GM19463 (cell line): Measurements from ENCODE around the gene TCEAL2.
"Not testable (repeated sequence)": the region's sequence is repeated elsewhere in the genome, so short reads cannot be mapped to it uniquely, and the experiment has no call there.

Source experiments
- ATAC-seq: cut with Tn5 transposase; IDR thresholded peaks from one replicate; pipeline ENCODE4 v1.9.1; 2021; ENCODE audit warnings: mild to moderate bottlenecking, moderate library complexity; ENCODE audit not compliant: unreplicated experiment

TCEAL2 gene

DNA sequence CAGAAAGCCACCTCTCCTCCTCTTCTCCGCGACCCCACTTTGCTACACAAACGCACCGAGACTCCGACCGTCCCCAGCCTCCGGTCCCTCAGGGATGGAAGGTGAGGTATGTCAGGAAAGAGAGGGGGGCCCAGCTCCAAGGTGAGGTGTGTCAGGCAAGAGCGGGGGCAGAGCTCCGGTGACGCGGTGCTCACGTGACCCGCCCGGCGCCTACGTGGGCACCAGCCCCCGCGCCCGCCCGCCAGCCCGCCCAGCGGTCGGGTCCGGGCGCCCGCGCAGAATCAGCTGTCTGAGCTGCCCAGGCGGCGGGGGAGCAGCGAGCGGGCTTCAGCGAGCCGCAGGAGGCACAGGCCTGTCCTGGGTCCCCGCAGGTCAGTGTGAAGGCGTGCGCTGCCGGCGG, at the start of gene TCEAL2:
TCEAL2 (plus strand) TSS at position 244 of the 400 bp plus-strand sequence. CDS start 1,152 bp downstream, outside the sequence.
- ATAC-seq, result not testable (repeated sequence)

DNA sequence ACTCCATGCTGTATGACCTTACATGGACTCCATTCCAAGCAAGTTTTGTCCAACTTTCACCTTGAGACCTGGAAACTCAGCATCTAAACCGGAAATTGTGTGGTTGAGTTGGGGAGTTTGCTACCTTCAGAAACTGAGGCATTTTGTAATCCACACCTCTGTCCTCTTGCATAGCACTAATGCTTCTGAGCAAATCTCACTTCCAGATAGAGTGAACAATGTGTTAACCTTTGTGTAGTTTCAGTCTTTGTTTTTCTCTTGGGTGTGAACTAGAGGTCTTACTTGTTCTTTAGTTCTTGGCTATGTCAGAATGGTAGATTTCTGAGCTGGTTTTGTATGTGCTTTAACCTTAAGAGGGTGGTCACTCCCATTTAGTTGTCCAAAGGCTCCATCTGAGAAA, 48.1 kb upstream of the TCEAL2 start:
- ATAC-seq, result no peak

DNA sequence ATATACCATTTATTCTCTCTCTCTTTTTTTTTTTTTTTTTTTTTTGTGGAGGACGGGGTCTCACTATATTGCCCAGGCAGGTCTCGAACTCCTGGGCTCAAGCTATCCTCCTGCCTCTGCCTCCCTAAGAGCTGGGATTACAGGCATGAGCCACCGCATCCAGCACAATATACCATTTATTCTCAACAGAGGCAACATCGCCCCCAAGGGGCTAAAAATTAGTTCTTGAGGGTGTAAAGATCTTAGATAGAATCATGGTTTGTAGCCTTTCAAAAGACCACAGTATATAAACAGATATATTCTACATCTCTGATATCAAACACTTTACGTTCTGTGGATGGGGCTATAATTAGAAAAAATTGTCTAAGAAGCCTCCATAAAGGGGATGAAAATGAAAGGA, 39.8 kb upstream of the TCEAL2 start:
- no peak for ATAC-seq

DNA sequence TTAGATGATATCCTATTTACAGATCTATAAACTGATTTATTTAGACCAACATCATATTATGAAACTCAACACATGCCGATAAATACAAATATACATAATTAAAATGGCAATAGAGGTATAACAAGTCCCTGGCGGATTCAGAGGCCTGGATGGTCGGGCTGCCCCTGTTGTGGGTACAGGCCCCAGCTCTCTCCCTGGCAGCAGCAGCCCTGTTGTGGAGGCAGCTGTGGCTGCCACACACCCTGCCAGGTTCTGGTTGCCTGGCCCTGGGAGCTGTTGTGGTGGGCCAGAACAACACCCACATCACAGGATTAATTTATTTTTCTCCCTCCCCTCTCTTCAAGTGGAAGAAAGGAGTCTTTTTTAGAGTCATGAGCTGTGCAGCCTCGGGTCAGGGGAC, 12.1 kb upstream of the TCEAL2 start:
- no peak for ATAC-seq

DNA sequence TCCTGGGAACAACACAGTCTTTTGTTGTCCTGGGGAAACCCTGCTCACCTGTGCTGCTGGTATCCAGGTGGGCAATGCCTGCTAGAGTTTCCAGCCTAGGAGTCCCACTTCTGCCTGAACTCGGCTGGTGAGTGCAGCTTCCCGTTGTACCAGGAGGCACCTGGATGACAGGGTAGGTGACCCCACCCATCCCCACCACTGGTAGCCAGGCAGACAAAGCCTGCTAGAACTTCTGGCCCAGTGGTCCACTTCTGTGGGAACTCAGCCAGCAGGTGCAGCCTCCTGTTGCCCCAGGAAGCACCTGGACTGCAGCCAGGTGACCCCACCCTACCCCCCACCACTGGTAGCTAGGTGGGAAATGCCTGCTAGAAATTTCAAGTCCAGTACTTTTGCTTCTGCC, 9.7 kb upstream of the TCEAL2 start:
- no peak for ATAC-seq

DNA sequence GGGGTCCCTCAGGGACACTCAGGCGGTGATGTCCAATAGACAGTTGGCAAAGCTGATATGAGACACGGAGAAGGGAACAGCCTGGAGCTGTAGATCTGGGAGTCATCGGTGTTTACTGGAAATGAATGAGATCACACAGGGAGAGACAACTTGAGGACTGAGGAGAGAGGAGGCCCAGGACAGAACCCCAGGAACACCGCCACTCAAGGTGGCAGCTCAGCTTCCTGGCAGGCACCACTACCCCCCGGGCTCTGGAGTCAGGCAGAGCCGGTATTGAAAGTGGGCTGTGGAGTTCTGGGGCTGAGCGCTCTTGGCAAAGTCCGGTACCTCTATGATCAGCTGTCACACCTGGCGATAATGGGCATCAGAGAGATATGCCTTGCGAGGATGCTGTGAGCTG, 465 bp upstream of the TCEAL2 start:
- not testable (repeated sequence) for ATAC-seq

DNA sequence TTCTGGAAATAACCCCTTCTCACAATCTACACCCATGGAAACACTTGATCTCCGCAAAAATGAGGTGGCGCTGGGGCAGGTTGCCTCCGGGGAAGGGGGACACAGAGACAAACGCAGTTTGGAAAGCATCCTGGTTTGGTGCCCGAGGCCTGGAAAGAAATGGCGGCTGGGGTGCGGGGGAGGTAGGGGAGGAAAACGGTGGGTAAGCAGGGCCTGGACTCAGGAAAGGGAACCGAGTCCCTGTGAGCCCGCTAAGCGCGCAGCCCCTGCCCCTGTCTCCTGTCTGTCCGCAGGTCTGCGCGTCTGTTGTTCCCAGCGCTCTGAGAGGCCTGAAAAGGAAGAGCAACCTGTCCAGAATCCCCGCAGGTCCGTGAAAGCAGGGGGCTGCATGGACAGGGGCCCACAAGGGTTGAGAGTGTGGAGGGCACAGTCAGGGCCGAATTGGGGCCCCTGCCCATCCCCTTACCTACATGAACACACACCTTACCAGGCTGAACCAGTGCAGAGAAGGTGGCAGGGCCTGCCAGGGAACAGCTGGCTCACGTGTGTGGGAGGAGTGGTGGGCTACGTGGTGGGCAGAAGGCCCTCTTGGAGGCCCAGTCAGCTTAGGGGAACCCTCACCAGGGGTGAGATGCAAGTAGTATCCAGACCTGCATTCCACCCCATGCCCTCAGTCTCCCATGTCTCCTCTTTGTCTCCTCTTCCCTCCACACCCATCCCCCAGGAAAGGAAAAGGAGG, 770 bp downstream of the TCEAL2 start:
- not testable (repeated sequence) for ATAC-seq

DNA sequence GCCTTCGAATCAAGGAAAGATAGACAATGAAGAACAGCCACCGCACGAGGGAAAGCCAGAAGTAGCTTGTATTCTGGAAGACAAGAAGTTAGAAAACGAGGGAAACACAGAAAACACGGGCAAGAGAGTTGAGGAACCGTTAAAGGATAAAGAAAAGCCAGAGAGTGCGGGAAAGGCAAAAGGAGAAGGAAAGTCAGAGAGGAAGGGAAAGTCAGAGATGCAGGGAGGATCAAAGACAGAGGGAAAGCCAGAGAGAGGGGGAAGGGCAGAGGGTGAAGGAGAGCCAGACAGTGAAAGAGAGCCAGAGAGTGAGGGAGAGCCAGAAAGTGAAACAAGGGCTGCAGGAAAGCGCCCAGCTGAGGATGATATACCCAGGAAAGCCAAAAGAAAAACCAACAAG, 1.4 kb downstream of the TCEAL2 start:
- no peak for ATAC-seq

DNA sequence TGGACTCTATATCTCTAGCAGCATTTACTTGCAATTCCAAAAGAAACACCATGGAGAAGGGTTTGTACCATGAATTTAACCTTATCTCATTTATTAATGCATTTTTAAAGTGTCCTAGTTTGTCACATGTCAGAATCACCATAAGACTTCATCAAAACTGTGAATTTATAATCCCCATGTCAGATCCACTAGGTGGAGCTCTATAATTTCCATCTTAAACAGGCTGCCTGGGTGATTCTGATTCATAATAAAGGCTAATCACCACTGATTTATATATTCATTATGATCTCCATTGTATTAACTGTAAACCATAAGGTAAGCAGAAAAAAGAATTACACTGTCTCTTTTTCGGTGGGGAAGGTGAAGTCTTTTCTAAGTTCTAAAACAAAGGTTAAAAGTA, 4.0 kb downstream of the TCEAL2 start:
- no peak for ATAC-seq

DNA sequence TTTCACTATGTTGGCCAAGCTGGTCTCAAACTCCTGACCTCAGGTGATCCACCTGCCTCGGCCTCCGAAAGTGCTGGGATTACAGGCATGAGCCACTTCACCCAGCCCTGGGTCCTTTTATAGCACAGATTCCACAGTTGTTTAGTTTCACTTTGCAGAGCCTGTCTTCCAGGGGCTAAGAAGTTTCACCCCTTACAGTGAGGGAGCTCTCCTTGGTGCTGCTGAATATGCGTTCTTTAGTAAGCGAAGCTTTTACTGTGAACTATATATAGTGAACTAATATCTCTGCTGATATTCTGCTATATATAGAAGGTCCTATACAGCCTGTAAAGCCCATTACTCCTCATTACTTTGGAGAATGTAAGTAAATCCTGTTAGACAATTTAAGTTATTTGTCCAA, 12.6 kb downstream of the TCEAL2 start:
- no peak for ATAC-seq

DNA sequence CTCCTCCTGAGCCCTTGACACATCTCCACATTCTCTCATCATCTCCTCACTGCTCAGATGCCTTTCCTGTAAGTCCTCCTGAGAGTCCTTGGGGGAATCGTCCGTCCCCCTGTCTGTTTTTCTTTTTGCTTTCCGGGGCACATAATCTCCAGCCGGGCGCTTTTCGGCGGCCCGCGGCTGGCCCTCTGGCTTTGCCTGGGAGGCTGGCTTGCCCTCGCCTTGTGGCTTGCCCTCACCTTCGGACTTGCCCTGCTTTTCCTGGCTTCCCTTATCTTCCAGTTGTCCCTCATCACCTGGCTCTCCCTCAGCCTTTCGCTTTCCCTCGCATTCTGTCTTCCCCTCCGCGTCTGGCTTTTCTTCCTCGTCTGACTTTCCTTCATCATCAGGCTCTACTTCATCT, 15.4 kb downstream of the TCEAL2 start:
- ATAC-seq, result not testable (repeated sequence)

DNA sequence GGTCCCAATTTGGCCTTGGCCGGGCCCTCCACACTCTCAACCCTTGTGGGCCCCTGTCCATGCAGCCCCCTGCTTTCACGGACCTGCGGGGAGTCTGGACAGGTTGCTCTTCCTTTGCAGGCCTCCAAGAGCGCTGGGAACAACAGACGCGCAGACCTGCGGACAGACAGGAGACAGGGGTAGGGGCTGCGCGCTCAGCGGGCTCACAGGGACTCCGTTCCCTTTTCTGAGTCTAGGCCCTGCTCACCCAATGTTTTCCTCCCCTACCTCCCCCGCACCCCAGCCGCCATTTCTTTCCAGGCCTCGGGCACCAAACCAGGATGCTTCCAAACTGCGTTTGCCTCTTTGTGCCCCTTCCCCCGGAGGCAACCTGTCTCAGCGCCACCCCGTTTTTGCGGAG, 16.2 kb downstream of the TCEAL2 start:
- not testable (repeated sequence) for ATAC-seq

DNA sequence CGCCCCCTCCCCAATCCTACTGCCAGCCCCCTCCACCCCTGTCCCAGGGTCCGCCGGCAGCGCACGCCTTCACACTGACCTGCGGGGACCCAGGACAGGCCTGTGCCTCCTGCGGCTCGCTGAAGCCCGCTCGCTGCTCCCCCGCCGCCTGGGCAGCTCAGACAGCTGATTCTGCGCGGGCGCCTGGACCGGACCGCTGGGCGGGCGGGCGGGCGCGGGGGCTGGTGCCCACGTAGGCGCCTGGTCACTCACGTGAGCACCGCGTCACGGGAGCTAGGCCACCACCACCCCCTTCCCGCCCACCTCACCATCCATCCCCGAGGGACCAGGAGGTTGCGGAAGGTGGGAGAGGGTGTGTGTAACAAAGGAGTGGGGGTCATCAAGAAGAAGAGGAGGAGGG, 16.8 kb downstream of the TCEAL2 start, which contains the start of gene TCEAL6:
TCEAL6 (minus strand) TSS at position 208 of the 400 bp plus-strand sequence.
- not testable (repeated sequence) for ATAC-seq

DNA sequence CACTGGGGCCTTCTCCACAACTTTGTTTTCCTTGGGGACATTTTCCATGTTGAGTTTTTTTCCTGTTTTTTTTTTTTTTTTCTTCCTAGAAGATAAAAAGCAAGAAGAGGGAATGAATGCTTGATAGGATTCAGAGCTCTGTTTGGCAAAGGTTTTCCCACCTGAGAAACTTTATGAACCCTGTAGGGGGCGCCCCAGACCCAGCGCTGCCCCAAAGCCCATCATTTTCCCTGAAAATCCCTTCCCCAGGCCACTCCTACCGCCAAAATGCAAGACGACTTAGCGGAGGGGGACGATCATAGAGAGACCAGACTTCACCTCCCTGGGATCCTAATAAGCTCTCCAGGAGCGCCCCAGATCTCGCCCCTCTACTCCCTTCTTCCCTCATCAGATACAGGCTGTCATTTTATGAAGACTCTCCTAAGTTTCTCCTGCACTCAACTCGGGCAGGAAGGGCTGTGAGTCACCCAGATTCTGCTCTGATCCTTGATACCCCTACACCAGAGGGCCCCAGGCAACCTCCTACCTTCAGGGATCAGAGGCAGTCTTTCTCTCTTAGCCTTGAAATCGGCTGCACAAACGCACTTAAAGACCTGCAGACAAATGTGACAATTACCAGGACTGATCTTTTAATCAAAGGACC, 28.9 kb downstream of the TCEAL2 start:
- ATAC-seq, result no peak

DNA sequence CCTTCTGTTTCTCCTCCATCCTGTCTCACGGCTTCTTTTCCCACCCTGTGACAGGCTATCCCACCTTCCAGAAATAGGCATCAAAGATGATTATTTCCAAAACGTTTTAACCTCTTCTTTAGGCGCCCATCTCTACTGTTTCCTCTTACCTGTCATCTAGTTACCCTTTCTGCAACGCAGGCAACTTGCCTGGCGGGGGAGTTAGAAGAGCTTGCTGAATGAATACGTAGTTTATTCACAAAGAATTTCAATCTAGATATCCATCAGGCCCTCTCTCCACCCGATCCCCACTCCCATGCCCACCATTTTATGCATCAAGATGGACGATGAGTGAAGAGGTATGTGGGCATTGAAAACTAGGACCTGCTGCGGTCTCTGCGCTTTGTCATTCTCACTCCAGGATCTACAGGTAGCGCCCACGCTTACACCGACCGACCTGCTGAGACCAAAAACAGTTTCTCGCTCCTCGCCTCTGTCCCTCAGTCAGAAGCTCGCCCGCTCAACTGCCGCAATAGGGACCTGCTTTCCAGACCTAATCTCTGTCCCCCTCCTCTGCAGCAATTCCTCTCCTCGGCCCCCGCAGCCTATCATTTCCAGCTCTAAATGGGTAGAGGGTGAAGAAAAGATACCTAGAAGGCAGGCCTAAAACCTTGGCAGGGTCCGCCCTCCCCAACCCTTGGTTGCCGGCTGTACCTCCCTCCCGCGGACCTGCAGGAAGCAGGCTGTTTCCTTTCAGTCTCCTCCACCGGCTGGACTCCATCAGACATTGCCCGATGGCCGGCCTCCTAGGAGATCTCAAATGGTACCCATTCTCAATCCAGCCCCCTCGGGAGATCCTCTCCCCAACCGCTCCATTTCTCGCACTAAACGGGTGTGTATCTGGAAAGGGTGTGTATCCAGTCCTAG, 29.7 kb downstream of the TCEAL2 start:
- ATAC-seq, result peak; percentile 31

DNA sequence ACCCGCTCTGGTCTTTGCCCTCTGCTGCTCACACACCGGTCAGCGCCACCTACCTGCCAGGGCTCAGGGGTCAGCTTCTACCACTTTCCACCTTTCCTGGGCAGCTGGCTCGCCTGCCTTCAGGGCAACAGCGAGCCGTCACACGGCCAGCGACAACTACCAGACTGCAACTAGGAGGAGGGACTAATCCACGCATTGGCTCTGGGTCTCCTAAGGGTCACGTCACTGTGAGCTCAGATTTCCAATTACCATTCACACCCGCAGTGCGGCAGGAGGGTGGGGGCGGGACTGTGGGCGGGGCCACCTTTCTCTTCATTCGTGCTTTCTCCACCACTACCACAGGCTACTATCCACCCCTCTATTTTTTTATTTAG, 30.3 kb downstream of the TCEAL2 start, which contains the start of gene BEX5:
BEX5 (minus strand) TSS at position 172 of the 374 bp plus-strand sequence. CDS start 1,712 bp downstream, outside the sequence.
- peak; percentile 92 for ATAC-seq
